SK-N-SH treated with all-trans-retinoic acid at 6 μM for 48 hours (cell line): Measurements from ENCODE around the gene NACA2.

Experiments
- BACH2 ChIP-seq: fragments of 250-450 bp; sonication (Bioruptor Pico); IDR thresholded peaks from 2 replicates; pipeline ENCODE4 v1.9.0; 2021; ENCODE audit warnings: mild to moderate bottlenecking, borderline replicate concordance
- CREB5 ChIP-seq: fragments of 250-450 bp; sonication (Bioruptor Pico); IDR thresholded peaks from 2 replicates; pipeline ENCODE4 v1.5.1; 2020; ENCODE audit warnings: low read depth, mild to moderate bottlenecking, moderate library complexity
- GLIS3 ChIP-seq: fragments of 250-450 bp; sonication (Bioruptor Pico); IDR thresholded peaks from 2 replicates; pipeline ENCODE4 v1.5.0; 2020; ENCODE audit warnings: mild to moderate bottlenecking, moderate library complexity
- ISL1 ChIP-seq: fragments of 250-450 bp; sonication (Bioruptor Pico); IDR thresholded peaks from 2 replicates; pipeline ENCODE4 v2.1.2; 2022; ENCODE audit warnings: mild to moderate bottlenecking, moderate library complexity
- OSR1 ChIP-seq: fragments of 250-450 bp; sonication (Bioruptor Pico); IDR thresholded peaks from 2 replicates; pipeline ENCODE4 v1.8.0; 2022; ENCODE audit warnings: moderate library complexity, mild to moderate bottlenecking, inconsistent platforms
- PATZ1 ChIP-seq: fragments of 250-450 bp; sonication (Bioruptor Pico); IDR thresholded peaks from 2 replicates; pipeline ENCODE4 v1.8.0; 2020; ENCODE audit warnings: mild to moderate bottlenecking, moderate library complexity, borderline replicate concordance
- POU6F1 ChIP-seq: fragments of 250-450 bp; sonication (Bioruptor Pico); IDR thresholded peaks from 2 replicates; pipeline ENCODE4 v1.8.0; 2021; ENCODE audit warnings: low read depth, mild to moderate bottlenecking, moderate library complexity, borderline replicate concordance
- TOX ChIP-seq: fragments of 250-450 bp; sonication (Bioruptor Pico); IDR thresholded peaks from 2 replicates; pipeline ENCODE4 v1.8.0; 2021; ENCODE audit warnings: mild to moderate bottlenecking, moderate library complexity, borderline replicate concordance
- ZC3H10 ChIP-seq: fragments of 250-450 bp; sonication (Bioruptor Pico); IDR thresholded peaks from 2 replicates; pipeline ENCODE4 v1.5.1; 2021; ENCODE audit warnings: mild to moderate bottlenecking, moderate library complexity
- ZFP30 ChIP-seq: fragments of 450-650 bp; formaldehyde crosslinking; IDR thresholded peaks from 2 replicates; pipeline ENCODE4 v1.5.0; 2022; ENCODE audit warnings: mild to moderate bottlenecking, moderate library complexity
- ZNF8 ChIP-seq: fragments of 450-650 bp; formaldehyde crosslinking; IDR thresholded peaks from 2 replicates; pipeline ENCODE4 v1.5.0; 2020; ENCODE audit warnings: mild to moderate bottlenecking, moderate library complexity

- TF ChIP-seq POU6F1 (CRISPR knock-in tag) = no peak
- no peak for TF ChIP-seq PATZ1 (CRISPR knock-in tag)
- no peak for TF ChIP-seq ZFP30 (CRISPR knock-in tag)
- TF ChIP-seq OSR1 (CRISPR knock-in tag) = no peak
- TF ChIP-seq CREB5 = no peak
- no peak for TF ChIP-seq TOX
- no peak for TF ChIP-seq ZNF8 (CRISPR knock-in tag)
- no peak for TF ChIP-seq BACH2 (CRISPR knock-in tag)
- no peak for TF ChIP-seq ZC3H10 (CRISPR knock-in tag)
- TF ChIP-seq ISL1 = no peak
- no peak for TF ChIP-seq GLIS3
Measured at GRCh38 chr17:61542027-61542426, 49.0 kb downstream of the NACA2 start.
